Breast epithelium (tissue), 3 donors: ENCODE data around the gene CENPX.

ENCODE experiments used
- CTCF ChIP-seq, 3 donors: fragments of 450-650 bp; IDR thresholded peaks; one replicate each; pipeline ENCODE4 v1.5.1; 2016 to 2017; ENCODE audit warnings: antibody characterized with exemption in 3 of 3, mild to moderate bottlenecking in 3 of 3, moderate library complexity in 3 of 3
- POLR2A ChIP-seq: fragments of 450-650 bp; IDR thresholded peaks from one replicate; pipeline ENCODE4 v1.6.1; 2016; ENCODE audit warnings: antibody characterized with exemption, mild to moderate bottlenecking, moderate library complexity

DNA sequence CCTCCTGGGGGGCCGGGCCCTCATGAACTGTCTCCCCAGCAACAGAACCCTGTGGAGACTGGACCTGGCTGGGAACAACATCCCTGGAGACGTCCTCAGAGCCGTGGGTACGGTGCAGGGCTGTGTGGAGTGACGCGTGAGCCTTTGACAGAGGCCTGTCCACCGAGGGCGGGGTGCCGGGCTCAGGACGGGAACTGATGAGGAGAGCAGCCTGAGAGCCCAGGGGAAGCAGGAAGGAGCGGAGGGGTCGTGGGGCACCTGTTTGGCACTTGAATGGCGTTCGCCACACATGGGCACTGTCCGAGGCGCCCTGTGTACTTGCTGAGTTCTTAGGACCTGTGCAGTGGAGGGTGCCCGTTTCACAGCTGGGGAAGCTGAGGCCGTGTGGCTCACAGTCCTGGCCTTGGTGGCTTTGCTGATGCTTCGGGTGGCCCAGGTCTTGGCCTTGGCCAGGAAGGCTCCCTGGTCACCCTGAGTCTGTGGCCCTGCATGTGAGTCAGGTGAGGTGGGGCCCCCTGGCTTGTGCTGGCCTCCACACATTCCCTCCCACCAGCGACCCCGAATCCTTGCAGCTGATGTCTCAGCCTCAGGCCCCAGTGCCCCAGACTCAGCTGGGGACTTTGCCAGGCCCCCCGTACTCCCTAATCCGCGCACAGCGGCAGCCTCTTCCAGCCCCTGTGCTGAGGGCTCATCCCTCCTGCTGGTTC, 2.9 kb upstream of the CENPX start:
- TF ChIP-seq CTCF (IDR thresholded peaks at IDR 0.05), result no peak
- TF ChIP-seq POLR2A, result no peak
